GM12892 (cell line): Measurements from ENCODE around the gene CTU1.

Source experiments
- DNase-seq: peaks from one replicate; pipeline ENCODE4 v3.0.0; 2011; ENCODE audit not compliant: insufficient read length
- FAIRE-seq: peaks from 2 replicates; lab custom pipeline; 2011; peaks lifted over from hg19 to GRCh38; lab: Jason Lieb, UNC
- POLR2A ChIP-seq: IDR thresholded peaks from 2 replicates; pipeline ENCODE4 v1.6.1; 2011; ENCODE audit warnings: low read depth, low read length, control low read depth
- POLR2AphosphoS5 ChIP-seq: IDR thresholded peaks from 2 replicates; pipeline ENCODE4 v1.6.1; 2011; ENCODE audit warnings: low read depth, low read length, control low read depth
- TAF1 ChIP-seq: IDR thresholded peaks from 2 replicates; pipeline ENCODE4 v1.6.1; 2011; ENCODE audit warnings: low read depth, mild to moderate bottlenecking, control low read depth, low read length, borderline replicate concordance

CTU1 gene

GRCh38 chr19:51141181-51141580, 33.0 kb upstream of the CTU1 start:
- DNase-seq (no peak), FAIRE-seq (no peak)
- TF ChIP-seq POLR2A (no peak), TAF1 (no peak), POLR2AphosphoS5 (no peak)

- DNase-seq (no peak), FAIRE-seq (no peak)
- TF ChIP-seq TAF1, result no peak
- no peak for TF ChIP-seq POLR2AphosphoS5
- TF ChIP-seq POLR2A, result no peak
Observed at GRCh38 chr19:51140441-51140840, 32.2 kb upstream of the CTU1 start.

GRCh38 chr19:51139299-51140014, 31.2 kb upstream of the CTU1 start:
- no peak for FAIRE-seq
- DNase-seq, result no peak
- no peak for TF ChIP-seq POLR2AphosphoS5
- TF ChIP-seq POLR2A, result no peak
- TF ChIP-seq TAF1, result no peak

GRCh38 chr19:51138549-51138979, 30.4 kb upstream of the CTU1 start:
- no peak for DNase-seq
- TF ChIP-seq POLR2AphosphoS5, result no peak
- no peak for TF ChIP-seq TAF1
- TF ChIP-seq POLR2A, result no peak
- FAIRE-seq, result no peak

GRCh38 chr19:51137792-51138425, 29.7 kb upstream of the CTU1 start:
- TF ChIP-seq POLR2A (no peak), POLR2AphosphoS5 (no peak), TAF1 (no peak)
- DNase-seq (no peak), FAIRE-seq (no peak)

GRCh38 chr19:51136851-51137551, 28.8 kb upstream of the CTU1 start:
- FAIRE-seq, result no peak
- no peak for DNase-seq
- TF ChIP-seq POLR2AphosphoS5, result no peak
- TF ChIP-seq TAF1, result no peak
- no peak for TF ChIP-seq POLR2A

- TF ChIP-seq POLR2A, result no peak
- TF ChIP-seq POLR2AphosphoS5, result no peak
- no peak for TF ChIP-seq TAF1
- no peak for DNase-seq
Observed at GRCh38 chr19:51135986-51136762, 28.0 kb upstream of the CTU1 start.

GRCh38 chr19:51135004-51135403, 26.8 kb upstream of the CTU1 start:
- FAIRE-seq, result no peak
- TF ChIP-seq TAF1 (no peak), POLR2A (no peak), POLR2AphosphoS5 (no peak)
- DNase-seq, result no peak

More at GRCh38 chr19:51135986-51136762, 28.0 kb upstream of the CTU1 start:
- no peak for FAIRE-seq

GRCh38 chr19:51131780-51132680, 23.8 kb upstream of the CTU1 start:
- DNase-seq (no peak), FAIRE-seq (peak; percentile 36)
- no peak for TF ChIP-seq POLR2A
- no peak for TF ChIP-seq POLR2AphosphoS5
- TF ChIP-seq TAF1, result no peak

GRCh38 chr19:51129716-51130115, 21.5 kb upstream of the CTU1 start:
- DNase-seq (no peak), FAIRE-seq (no peak)
- TF ChIP-seq POLR2AphosphoS5 (no peak), POLR2A (no peak), TAF1 (no peak)
